Suppressor macrophage (primary cell): ENCODE results near the gene ARHGAP33.

Source experiments
- DNase-seq, 4 experiments: peaks; one replicate each; pipeline ENCODE4 v3.0.0-alpha.2; 2020 to 2022
- total RNA-seq, 17 experiments: gene quantifications; one replicate each; lab custom pipeline; 2026; ENCODE audit warnings: mixed read lengths in 6 of 17, inconsistent platforms in 3 of 17; lab: John Stamatoyannopoulos, UW

Gene ARHGAP33
- total RNA-seq = 0.64 to 5.7 (median 1.3) reads per million in 17 experiments

GRCh38 chr19:35775298-35776101 lies at the start of gene ARHGAP33:
TSS of gene ARHGAP33 (plus strand) at chr19:35775564. CDS start at chr19:35775659, 95 bp downstream.
- DNase-seq = peak; percentile 99 to 100 (median 100)

- DNase-seq = no peak
Measured at GRCh38 chr19:35727053-35727955, 48.1 kb upstream of the ARHGAP33 start.

GRCh38 chr19:35727956-35728706 lies 47.2 kb upstream of the ARHGAP33 start:
- no peak for DNase-seq

- no peak for DNase-seq
Measured at GRCh38 chr19:35729021-35729420, 46.3 kb upstream of the ARHGAP33 start.

- DNase-seq = no peak
Measured at GRCh38 chr19:35729763-35730162, 45.6 kb upstream of the ARHGAP33 start.

GRCh38 chr19:35730326-35730725 lies 45.0 kb upstream of the ARHGAP33 start:
- no peak for DNase-seq

GRCh38 chr19:35731353-35731752 lies 44.0 kb upstream of the ARHGAP33 start:
- DNase-seq = no peak

- DNase-seq = no peak
Measured at GRCh38 chr19:35731779-35732405, 43.5 kb upstream of the ARHGAP33 start.

- DNase-seq = no peak
Measured at GRCh38 chr19:35732540-35733179, 42.7 kb upstream of the ARHGAP33 start.

GRCh38 chr19:35733180-35734125 lies 41.9 kb upstream of the ARHGAP33 start:
- DNase-seq = no peak

GRCh38 chr19:35734273-35734672 lies 41.1 kb upstream of the ARHGAP33 start:
- no peak for DNase-seq

GRCh38 chr19:35734889-35735288 lies 40.5 kb upstream of the ARHGAP33 start:
- DNase-seq = no peak

GRCh38 chr19:35736913-35737886 lies 38.2 kb upstream of the ARHGAP33 start:
- no peak for DNase-seq

- DNase-seq = no peak
Measured at GRCh38 chr19:35738021-35738886, 37.1 kb upstream of the ARHGAP33 start.

GRCh38 chr19:35738887-35739229 lies 36.5 kb upstream of the ARHGAP33 start:
- DNase-seq = no peak

- no peak for DNase-seq
Measured at GRCh38 chr19:35739275-35740107, 35.9 kb upstream of the ARHGAP33 start.

GRCh38 chr19:35740108-35740422 lies 35.3 kb upstream of the ARHGAP33 start:
- no peak for DNase-seq
